Brain microvascular endothelial cell (primary cell): Measurements from ENCODE around the gene KDM1A.
"Not testable (repeated sequence)": the region's sequence is repeated elsewhere in the genome, so short reads cannot be mapped to it uniquely, and the experiment has no call there.

Source experiments
- DNase-seq: peaks from one replicate; pipeline ENCODE4 v3.0.0-alpha.2; 2020
- H3K27ac ChIP-seq: fragments of 250-450 bp; sonication (Bioruptor Pico); 2 replicates; pipeline ENCODE4 v1.5.1; 2020; ENCODE audit warnings: mild to moderate bottlenecking, moderate library complexity
- H3K27me3 ChIP-seq: fragments of 250-450 bp; sonication (Bioruptor Pico); replicated peaks from 2 replicates; pipeline ENCODE4 v1.5.1; 2020; ENCODE audit warnings: mild to moderate bottlenecking
- H3K36me3 ChIP-seq: fragments of 250-450 bp; sonication (Bioruptor Pico); replicated peaks from 2 replicates; pipeline ENCODE4 v1.5.1; 2020; ENCODE audit warnings: mild to moderate bottlenecking
- H3K4me3 ChIP-seq: 2 replicates; pipeline ENCODE4 v1.5.1; 2011; ENCODE audit warnings: low read depth, mild to moderate bottlenecking, control low read depth, low read length, moderate library complexity
- CTCF ChIP-seq: IDR thresholded peaks from 2 replicates; pipeline ENCODE4 v1.5.1; 2011; ENCODE audit warnings: low read depth, mild to moderate bottlenecking, moderate library complexity, low read length, control low read depth, inconsistent platforms; ENCODE audit errors: missing control alignments
- in situ Hi-C: cut with HindIII; loops from 2 replicates; pipeline ENCODE4 v1.10.0; 2017; ENCODE audit warnings: low sequenced_read_pairs, low pct_ligation_motif_present

KDM1A gene

GRCh38 chr1:22975694-22976093, 43.6 kb upstream of the KDM1A start:
- in situ Hi-C loops: no loop called here
- peak; percentile 12 for DNase-seq
- Histone ChIP-seq H3K4me3 (no peak overlapping the region), H3K27me3 (no peaks in the 10 kb centered on the region), H3K36me3 (no peaks in the 10 kb centered on the region), H3K27ac (no peak overlapping the region)
- no peak for TF ChIP-seq CTCF

GRCh38 chr1:22976127-22976460, 43.2 kb upstream of the KDM1A start:
- no peak for DNase-seq
- Histone ChIP-seq H3K27ac (no peak overlapping the region), H3K4me3 (no peak overlapping the region), H3K36me3 (no peaks in the 10 kb centered on the region), H3K27me3 (no peaks in the 10 kb centered on the region)
- in situ Hi-C loops: no loop called here
- no peak for TF ChIP-seq CTCF

- in situ Hi-C loops: no loop called here
- TF ChIP-seq CTCF: peak; percentile 87
- H3K4me3 ChIP-seq: no peak overlapping the region
- H3K36me3 ChIP-seq: no peaks in the 10 kb centered on the region
- no peak overlapping the region for H3K27ac ChIP-seq
- peak; percentile 83 for DNase-seq
- H3K27me3 ChIP-seq: no peaks in the 10 kb centered on the region
Observed at GRCh38 chr1:22976461-22977243, 42.6 kb upstream of the KDM1A start.

GRCh38 chr1:22978299-22978698, 41.0 kb upstream of the KDM1A start:
- Histone ChIP-seq H3K4me3 (no peak overlapping the region), H3K27ac (no peak overlapping the region), H3K36me3 (no peaks in the 10 kb centered on the region), H3K27me3 (no peaks in the 10 kb centered on the region)
- TF ChIP-seq CTCF: no peak
- in situ Hi-C loops: no loop called here
- DNase-seq: peak; percentile 15

- H3K4me3 ChIP-seq, H3K36me3 ChIP-seq, H3K27ac ChIP-seq, in situ Hi-C loops, H3K27me3 ChIP-seq, DNase-seq: not testable (repeated sequence)
Observed at GRCh38 chr1:22980471-22980790, 38.8 kb upstream of the KDM1A start.

GRCh38 chr1:22983944-22984343, 35.3 kb upstream of the KDM1A start:
- no peaks in the 10 kb centered on the region for H3K36me3 ChIP-seq
- TF ChIP-seq CTCF: no peak
- in situ Hi-C loops: no loop called here
- no peak for DNase-seq
- no peak overlapping the region for H3K4me3 ChIP-seq
- no peaks in the 10 kb centered on the region for H3K27me3 ChIP-seq
- no peak overlapping the region for H3K27ac ChIP-seq

- H3K27ac ChIP-seq, H3K36me3 ChIP-seq, in situ Hi-C loops, H3K27me3 ChIP-seq, DNase-seq, H3K4me3 ChIP-seq: not testable (repeated sequence)
Observed at GRCh38 chr1:22992384-22992783, 26.9 kb upstream of the KDM1A start.

- DNase-seq, H3K36me3 ChIP-seq, H3K27ac ChIP-seq, H3K27me3 ChIP-seq, H3K4me3 ChIP-seq, in situ Hi-C loops: not testable (repeated sequence)
Observed at GRCh38 chr1:22993220-22993795, 26.0 kb upstream of the KDM1A start.
